ENCODE measurements around the gene PHC1. TPM values are rescaled to one million over a fixed set of nuclear protein-coding genes. Genes with fewer than 3 reads are reported as not detected.
A peak's percentile ranks its signal among the peaks of the same experiment; 100 is the strongest.

PHC1 gene
- total and polyA plus RNA-seq, 2 experiments from 2014 or later = 37.5 to 51.7 TPM

GRCh38 chr12:8947737-8948136 lies 33.4 kb downstream of the PHC1 start:
- DNase-seq (ENCODE audit: low read depth in 1 of 2, low spot score in 1 of 2) = no peak
- Histone ChIP-seq H3K36me3 (peaks cover 28% of the 10 kb centered on the region), H3K27ac (no peak overlapping the region), H3K9me3 (ENCODE audit: low read depth) (no peaks in the 10 kb centered on the region), H3K27me3 (no peaks in the 10 kb centered on the region), H3K4me1 (ENCODE audit: low read depth) (peaks cover 11% of the 10 kb centered on the region), H3K4me3 (no peak overlapping the region)
- TF ChIP-seq, protein P1, sequence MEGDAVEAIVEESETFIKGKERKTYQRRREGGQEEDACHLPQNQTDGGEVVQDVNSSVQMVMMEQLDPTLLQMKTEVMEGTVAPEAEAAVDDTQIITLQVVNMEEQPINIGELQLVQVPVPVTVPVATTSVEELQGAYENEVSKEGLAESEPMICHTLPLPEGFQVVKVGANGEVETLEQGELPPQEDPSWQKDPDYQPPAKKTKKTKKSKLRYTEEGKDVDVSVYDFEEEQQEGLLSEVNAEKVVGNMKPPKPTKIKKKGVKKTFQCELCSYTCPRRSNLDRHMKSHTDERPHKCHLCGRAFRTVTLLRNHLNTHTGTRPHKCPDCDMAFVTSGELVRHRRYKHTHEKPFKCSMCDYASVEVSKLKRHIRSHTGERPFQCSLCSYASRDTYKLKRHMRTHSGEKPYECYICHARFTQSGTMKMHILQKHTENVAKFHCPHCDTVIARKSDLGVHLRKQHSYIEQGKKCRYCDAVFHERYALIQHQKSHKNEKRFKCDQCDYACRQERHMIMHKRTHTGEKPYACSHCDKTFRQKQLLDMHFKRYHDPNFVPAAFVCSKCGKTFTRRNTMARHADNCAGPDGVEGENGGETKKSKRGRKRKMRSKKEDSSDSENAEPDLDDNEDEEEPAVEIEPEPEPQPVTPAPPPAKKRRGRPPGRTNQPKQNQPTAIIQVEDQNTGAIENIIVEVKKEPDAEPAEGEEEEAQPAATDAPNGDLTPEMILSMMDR (IDR thresholded peaks at IDR 0.05; ENCODE audit: low read depth, low read length) = no peak

GRCh38 chr12:8948701-8949341 lies 34.5 kb downstream of the PHC1 start:
- no peaks in the 10 kb centered on the region for H3K27me3 ChIP-seq
- peak overlapping the region; percentile 99 for H3K27ac ChIP-seq
- peaks cover 11% of the 10 kb centered on the region for H3K4me1 ChIP-seq (ENCODE audit: low read depth)
- peak; percentile 18 to 67 for DNase-seq (ENCODE audit: low read depth in 1 of 2, low spot score in 1 of 2)
- H3K9me3 ChIP-seq (ENCODE audit: low read depth) = no peaks in the 10 kb centered on the region
- TF ChIP-seq, protein P1 (IDR thresholded peaks at IDR 0.05; ENCODE audit: low read depth, low read length) = no peak
- peak overlapping the region; percentile 67 for H3K4me3 ChIP-seq
- H3K36me3 ChIP-seq = peaks cover 19% of the 10 kb centered on the region

DNA sequence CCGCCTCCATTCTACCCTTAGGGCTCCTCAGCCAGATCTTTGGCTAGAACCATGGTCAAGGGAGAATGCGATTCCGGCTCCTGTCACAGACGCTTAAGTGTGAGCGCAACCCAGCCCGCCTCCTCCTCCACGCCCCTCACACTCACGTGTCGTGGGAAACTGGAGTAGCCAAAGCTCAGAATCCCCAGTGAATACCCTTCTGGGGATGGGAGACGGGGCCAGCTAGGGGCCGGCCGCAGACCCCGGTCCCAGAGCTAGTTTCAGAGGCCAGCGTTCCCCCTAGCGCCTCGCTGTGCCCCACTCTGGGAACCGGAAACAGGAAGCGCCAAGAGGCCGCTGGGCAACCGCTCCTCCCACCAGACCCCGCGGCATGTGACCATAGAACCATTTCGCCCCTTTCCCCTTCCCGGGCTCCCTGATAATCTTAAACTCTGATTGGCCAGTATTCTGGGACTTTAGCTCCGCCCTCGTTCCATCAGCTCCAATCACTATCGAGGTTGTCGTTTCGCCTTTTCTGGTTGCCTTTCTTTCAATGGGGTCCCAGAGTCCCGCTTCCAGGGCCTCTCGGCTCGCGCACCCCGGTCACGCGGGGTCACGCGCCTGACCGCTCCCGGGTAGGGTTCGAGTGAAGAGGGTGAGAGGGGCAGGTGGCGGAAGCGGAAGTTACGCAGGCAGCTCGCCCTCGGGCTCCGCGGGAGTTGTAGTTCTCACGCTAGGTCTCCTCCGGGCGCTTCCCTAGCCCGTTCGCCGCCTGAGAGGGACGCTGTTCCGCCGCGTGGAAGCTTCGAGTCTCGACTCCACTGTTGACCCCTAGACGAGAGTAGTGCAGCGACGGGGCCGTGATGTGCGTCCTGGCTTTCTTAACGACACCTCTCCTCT lies 35.3 kb downstream of the PHC1 start, which contains the start of gene M6PR:
TSS of gene M6PR (minus strand) at position 304 of the 879 bp plus-strand sequence. CDS start 3,241 bp downstream, outside the sequence.
- Histone ChIP-seq H3K27ac (peak within 1 kb of the TSS; percentile 99), H3K36me3 (peaks cover 12% of the 10 kb centered on the region), H3K27me3 (no peaks in the 10 kb centered on the region), H3K4me1 (ENCODE audit: low read depth) (peaks cover 11% of the 10 kb centered on the region), H3K4me3 (peak within 1 kb of the TSS; percentile 67), H3K9me3 (ENCODE audit: low read depth) (no peaks in the 10 kb centered on the region)
- peak; percentile 94 to 97 for DNase-seq (ENCODE audit: low read depth in 1 of 2, low spot score in 1 of 2)
- TF ChIP-seq, protein P1 (IDR thresholded peaks at IDR 0.05; ENCODE audit: low read depth, low read length) = peak; percentile 53

GRCh38 chr12:8950221-8950527 lies 35.9 kb downstream of the PHC1 start:
- TF ChIP-seq, protein P1 (IDR thresholded peaks at IDR 0.05; ENCODE audit: low read depth, low read length) = no peak
- no peak for DNase-seq (ENCODE audit: low read depth in 1 of 2, low spot score in 1 of 2)
- Histone ChIP-seq H3K27me3 (no peaks in the 10 kb centered on the region), H3K36me3 (peaks cover 8% of the 10 kb centered on the region), H3K27ac (peak overlapping the region; percentile 99), H3K4me3 (peak overlapping the region; percentile 67), H3K9me3 (ENCODE audit: low read depth) (no peaks in the 10 kb centered on the region), H3K4me1 (ENCODE audit: low read depth) (peaks cover 11% of the 10 kb centered on the region)

GRCh38 chr12:8950702-8951478 lies 36.6 kb downstream of the PHC1 start:
- H3K9me3 ChIP-seq (ENCODE audit: low read depth) = no peaks in the 10 kb centered on the region
- TF ChIP-seq, protein P1 (IDR thresholded peaks at IDR 0.05; ENCODE audit: low read depth, low read length) = no peak
- H3K4me1 ChIP-seq (ENCODE audit: low read depth) = peaks cover 11% of the 10 kb centered on the region
- no peaks in the 10 kb centered on the region for H3K27me3 ChIP-seq
- H3K27ac ChIP-seq = peak overlapping the region; percentile 99
- peaks cover 4% of the 10 kb centered on the region for H3K36me3 ChIP-seq
- DNase-seq (ENCODE audit: low read depth in 1 of 2, low spot score in 1 of 2) = no peak
- H3K4me3 ChIP-seq = peak overlapping the region; percentile 67
